HEK293 (cell line): Measurements from ENCODE around the gene SBF2.

ENCODE experiments used
- CTCF ChIA-PET: fragments of 350-600 bp; formaldehyde crosslinking; extraction: SDS; loops from one replicate; lab custom pipeline; 2021; ENCODE audit warnings: antibody characterized with exemption; lab: Yijun Ruan, JAX
- POLR2A ChIA-PET: fragments of 300-600 bp; formaldehyde crosslinking; extraction: SDS; loops from one replicate; lab custom pipeline; 2020; ENCODE audit warnings: antibody characterized with exemption, inconsistent platforms; lab: Yijun Ruan, JAX
- H3K27ac ChIP-seq: fragments of 200-500 bp; sonication (Bioruptor generic); 2 replicates; pipeline ENCODE4 v1.5.1; 2014; ENCODE audit warnings: low read depth, low read length, control low read depth, inconsistent platforms; ENCODE audit errors: extremely low read depth
- H3K36me3 ChIP-seq, 2 experiments: fragments of 200-500 bp in 1 of 2; sonication (Bioruptor generic) in 1 of 2; 1 replicate in 1 of 2; 2 replicates in 1 of 2; pipeline ENCODE4 v1.5.1; 2014 to 2017; ENCODE audit warnings: inconsistent platforms in 2 of 2, low read length in 2 of 2; ENCODE audit not compliant: control insufficient read depth in 2 of 2, insufficient read depth in 1 of 2
- H3K4me1 ChIP-seq: fragments of 200-500 bp; sonication (Bioruptor generic); 2 replicates; pipeline ENCODE4 v1.5.1; 2014; ENCODE audit warnings: mild to moderate bottlenecking, low read length, inconsistent platforms; ENCODE audit not compliant: control insufficient read depth, insufficient read depth
- H3K4me3 ChIP-seq: 2 replicates; pipeline ENCODE4 v1.5.1; 2011; ENCODE audit warnings: low read depth, mild to moderate bottlenecking, control low read depth, low read length, moderate library complexity
- H3K9me3 ChIP-seq: fragments of 200-500 bp; sonication (Bioruptor generic); 2 replicates; pipeline ENCODE4 v1.5.1; 2014; ENCODE audit warnings: low read depth, low read length, inconsistent platforms; ENCODE audit not compliant: control insufficient read depth, insufficient read depth
- AEBP2 ChIP-seq: fragments of 450-650 bp; formaldehyde crosslinking; IDR thresholded peaks from 2 replicates; pipeline ENCODE4 v1.5.1; 2016; ENCODE audit warnings: missing biosample characterization, missing genetic modification characterization, borderline replicate concordance
- HIC1 ChIP-seq: fragments of 450-650 bp; formaldehyde crosslinking; IDR thresholded peaks from 2 replicates; pipeline ENCODE4 v1.5.1; 2016; ENCODE audit warnings: missing biosample characterization, missing genetic modification characterization
- KLF16 ChIP-seq: fragments of 450-650 bp; formaldehyde crosslinking; IDR thresholded peaks from 2 replicates; pipeline ENCODE4 v1.5.1; 2017; ENCODE audit warnings: missing biosample characterization, missing genetic modification characterization
- SP2 ChIP-seq: fragments of 450-650 bp; formaldehyde crosslinking; IDR thresholded peaks from 2 replicates; pipeline ENCODE4 v1.5.1; 2016; ENCODE audit warnings: missing biosample characterization, missing genetic modification characterization
- ZBTB10 ChIP-seq: fragments of 450-650 bp; formaldehyde crosslinking; IDR thresholded peaks from 2 replicates; pipeline ENCODE4 v1.5.1; 2016; ENCODE audit warnings: missing biosample characterization, missing genetic modification characterization
- ZEB2 ChIP-seq: fragments of 450-650 bp; formaldehyde crosslinking; IDR thresholded peaks from 2 replicates; pipeline ENCODE4 v1.5.1; 2016; ENCODE audit warnings: missing biosample characterization, missing genetic modification characterization
- ZIC2 ChIP-seq: fragments of 450-650 bp; formaldehyde crosslinking; IDR thresholded peaks from 2 replicates; pipeline ENCODE4 v1.5.1; 2016; ENCODE audit warnings: missing biosample characterization, missing genetic modification characterization
- ZNF146 ChIP-seq: fragments of 450-650 bp; formaldehyde crosslinking; IDR thresholded peaks from 2 replicates; pipeline ENCODE4 v1.5.1; 2016; ENCODE audit warnings: missing biosample characterization, missing genetic modification characterization
- ZNF157 ChIP-seq: fragments of 450-650 bp; formaldehyde crosslinking; IDR thresholded peaks from 2 replicates; pipeline ENCODE4 v1.5.1; 2016; ENCODE audit warnings: missing biosample characterization, missing genetic modification characterization
- ZNF211 ChIP-seq: fragments of 450-650 bp; formaldehyde crosslinking; IDR thresholded peaks from 2 replicates; pipeline ENCODE4 v1.5.1; 2016; ENCODE audit warnings: low read depth, missing biosample characterization, missing genetic modification characterization
- ZNF292 ChIP-seq: fragments of 450-650 bp; formaldehyde crosslinking; IDR thresholded peaks from 2 replicates; pipeline ENCODE4 v1.5.1; 2016; ENCODE audit warnings: low read depth, missing biosample characterization, missing genetic modification characterization, borderline replicate concordance
- ZNF488 ChIP-seq: fragments of 450-650 bp; formaldehyde crosslinking; IDR thresholded peaks from 2 replicates; pipeline ENCODE4 v1.5.1; 2016; ENCODE audit warnings: missing biosample characterization, missing genetic modification characterization
- ZNF514 ChIP-seq: fragments of 450-650 bp; formaldehyde crosslinking; IDR thresholded peaks from 2 replicates; pipeline ENCODE4 v1.5.1; 2016; ENCODE audit warnings: missing biosample characterization, missing genetic modification characterization
- ZNF518A ChIP-seq: fragments of 450-650 bp; formaldehyde crosslinking; conservative IDR thresholded peaks from 2 replicates; pipeline ENCODE4 v1.5.1; 2016; ENCODE audit warnings: low read depth, missing biosample characterization, missing genetic modification characterization
- ZNF530 ChIP-seq: fragments of 450-650 bp; formaldehyde crosslinking; IDR thresholded peaks from 2 replicates; pipeline ENCODE4 v1.5.1; 2016; ENCODE audit warnings: low read depth, missing biosample characterization, missing genetic modification characterization
- ZNF544 ChIP-seq: fragments of 450-650 bp; formaldehyde crosslinking; IDR thresholded peaks from 2 replicates; pipeline ENCODE4 v1.5.0; 2017; ENCODE audit warnings: missing biosample characterization, missing genetic modification characterization
- ZNF621 ChIP-seq: fragments of 450-650 bp; formaldehyde crosslinking; IDR thresholded peaks from 2 replicates; pipeline ENCODE4 v1.5.1; 2017; ENCODE audit warnings: missing biosample characterization, missing genetic modification characterization
- ZNF670 ChIP-seq: fragments of 450-650 bp; formaldehyde crosslinking; IDR thresholded peaks from 2 replicates; pipeline ENCODE4 v1.5.1; 2016; ENCODE audit warnings: missing biosample characterization, missing genetic modification characterization, low read depth
- ZNF768 ChIP-seq: fragments of 450-650 bp; formaldehyde crosslinking; IDR thresholded peaks from 2 replicates; pipeline ENCODE4 v1.5.1; 2018; ENCODE audit warnings: missing biosample characterization, mild to moderate bottlenecking, missing genetic modification characterization
- ZNF791 ChIP-seq: fragments of 450-650 bp; formaldehyde crosslinking; IDR thresholded peaks from 2 replicates; pipeline ENCODE4 v1.5.1; 2016; ENCODE audit warnings: missing biosample characterization, missing genetic modification characterization
- ZNF792 ChIP-seq: fragments of 450-650 bp; formaldehyde crosslinking; IDR thresholded peaks from 2 replicates; pipeline ENCODE4 v1.5.1; 2016; ENCODE audit warnings: missing biosample characterization, missing genetic modification characterization
- ZSCAN16 ChIP-seq: fragments of 450-650 bp; formaldehyde crosslinking; IDR thresholded peaks from 2 replicates; pipeline ENCODE4 v1.5.1; 2016; ENCODE audit warnings: missing biosample characterization, missing genetic modification characterization
- ZSCAN30 ChIP-seq: fragments of 450-650 bp; IDR thresholded peaks from 2 replicates; pipeline ENCODE4 v1.5.1; 2018; ENCODE audit warnings: missing biosample characterization, mild to moderate bottlenecking, missing genetic modification characterization, moderate library complexity

The SBF2 gene

GRCh38 chr11:10247011-10247410 is 47.0 kb downstream of the SBF2 start:
- no peaks in the 10 kb centered on the region for H3K36me3 ChIP-seq
- H3K9me3 ChIP-seq: no peaks in the 10 kb centered on the region
- POLR2A ChIA-PET: no interaction called here
- H3K4me1 ChIP-seq: no peaks in the 10 kb centered on the region
- H3K27ac ChIP-seq: no peak overlapping the region
- CTCF ChIA-PET: no interaction called here
- TF ChIP-seq ZNF514 (tag by site-specific recombination): no peak
- TF ChIP-seq ZNF530: no peak
- TF ChIP-seq ZSCAN16 (tag by site-specific recombination): no peak
- no peak for TF ChIP-seq ZNF621 (tag by site-specific recombination)
- no peak for TF ChIP-seq ZNF518A (tag by site-specific recombination)
- no peak for TF ChIP-seq SP2 (tag by site-specific recombination)
- TF ChIP-seq ZBTB10: no peak
- TF ChIP-seq ZIC2 (tag by site-specific recombination): no peak
- TF ChIP-seq ZNF768 (tag by site-specific recombination): no peak
- H3K4me3 ChIP-seq: no peak overlapping the region

GRCh38 chr11:10243896-10244575 is 50.0 kb downstream of the SBF2 start:
- Histone ChIP-seq H3K4me3 (no peak overlapping the region), H3K36me3 (no peaks in the 10 kb centered on the region), H3K9me3 (no peaks in the 10 kb centered on the region), H3K27ac (no peak overlapping the region), H3K4me1 (no peaks in the 10 kb centered on the region)
- CTCF ChIA-PET: interaction anchor here (0.7 kb wide), 1 partner anchor 902 kb away, joined by 3 read pairs; no protein-coding TSS in a partner anchor
- POLR2A ChIA-PET: interaction anchor here (0.8 kb wide), 1 partner anchor 61 kb away, joined by 3 read pairs; the partner anchor contains the start of gene ADM
- no peak for TF ChIP-seq ZEB2 (tag by site-specific recombination)
- TF ChIP-seq ZNF146: no peak
- no peak for TF ChIP-seq ZNF211 (tag by site-specific recombination)
- TF ChIP-seq ZNF292 (tag by site-specific recombination): no peak
- TF ChIP-seq AEBP2 (tag by site-specific recombination): no peak
- TF ChIP-seq ZNF157 (tag by site-specific recombination): no peak
- no peak for TF ChIP-seq KLF16 (tag by site-specific recombination)
- no peak for TF ChIP-seq ZNF791 (tag by site-specific recombination)
- no peak for TF ChIP-seq ZNF670 (tag by site-specific recombination)
- TF ChIP-seq ZNF488 (tag by site-specific recombination): no peak
- no peak for TF ChIP-seq ZSCAN30
- TF ChIP-seq ZNF792 (tag by site-specific recombination): no peak
- no peak for TF ChIP-seq HIC1
- no peak for TF ChIP-seq ZNF544 (tag by site-specific recombination)
